WTC11 (cell line): ENCODE data around the gene RPS18. TPM values are rescaled to one million over a fixed set of nuclear protein-coding genes. Genes with fewer than 3 reads are reported as not detected.

ENCODE experiments used
- ATAC-seq: fragments of 200-7000 bp; cut with Tn5 transposase; 2 replicates; pipeline ENCODE4 v1.10.0; 2021; ENCODE audit warnings: mild to moderate bottlenecking, moderate library complexity
- CTCF ChIA-PET: fragments of 300-600 bp; sonication (Branson Sonifier 250); formaldehyde crosslinking; loops from one replicate; lab custom pipeline; 2021; ENCODE audit warnings: antibody characterized with exemption; lab: Charles Lee
- POLR2A ChIA-PET: fragments of 350-600 bp; sonication (Branson Sonifier 250); formaldehyde crosslinking; loops from one replicate; lab custom pipeline; 2021; ENCODE audit warnings: antibody characterized with exemption; lab: Charles Lee
- DNase-seq: peaks from one replicate; pipeline ENCODE4 v3.0.0; 2021; ENCODE audit warnings: low spot score
- H3K27ac Mint-ChIP-seq: 2 replicates; pipeline ENCODE4 v1.8.0; 2021; ENCODE audit warnings: mixed read lengths
- H3K27me3 Mint-ChIP-seq: 2 replicates; pipeline ENCODE4 v1.8.0; 2021; ENCODE audit warnings: low read depth, mild to moderate bottlenecking, moderate library complexity, mixed read lengths
- H3K36me3 Mint-ChIP-seq: 2 replicates; pipeline ENCODE4 v1.8.0; 2021; ENCODE audit warnings: mixed read lengths
- H3K4me1 Mint-ChIP-seq: 2 replicates; pipeline ENCODE4 v1.8.0; 2022; ENCODE audit warnings: mixed read lengths
- H3K4me3 Mint-ChIP-seq: 2 replicates; pipeline ENCODE4 v1.8.0; 2021; ENCODE audit warnings: mild to moderate bottlenecking, moderate library complexity, mixed read lengths
- H3K9me3 Mint-ChIP-seq: 2 replicates; pipeline ENCODE4 v1.8.0; 2021; ENCODE audit warnings: mixed read lengths
- ATF2 ChIP-seq: sonication (generic); formaldehyde crosslinking; IDR thresholded peaks from 2 replicates; pipeline ENCODE4 v1.8.1; 2022; ENCODE audit warnings: low read depth, missing genetic modification reagents, borderline replicate concordance
- CTCF ChIP-seq: fragments of 200-600 bp; IDR thresholded peaks from 2 replicates; pipeline ENCODE4 v1.8.0; 2022; ENCODE audit warnings: antibody characterized with exemption
- E2F4 ChIP-seq: sonication (generic); formaldehyde crosslinking; IDR thresholded peaks from 2 replicates; pipeline ENCODE4 v1.8.1; 2022; ENCODE audit warnings: low read depth, mild to moderate bottlenecking, moderate library complexity, missing genetic modification reagents, borderline replicate concordance
- E2F5 ChIP-seq: sonication (generic); formaldehyde crosslinking; IDR thresholded peaks from 2 replicates; pipeline ENCODE4 v1.8.1; 2022; ENCODE audit warnings: mild to moderate bottlenecking, moderate library complexity, missing genetic modification reagents
- ELF4 ChIP-seq: sonication (generic); formaldehyde crosslinking; IDR thresholded peaks from 2 replicates; pipeline ENCODE4 v1.8.1; 2022; ENCODE audit warnings: low read depth, mild to moderate bottlenecking, moderate library complexity, missing genetic modification reagents
- FOXP1 ChIP-seq: sonication (generic); formaldehyde crosslinking; IDR thresholded peaks from 2 replicates; pipeline ENCODE4 v1.8.0; 2022; ENCODE audit warnings: missing genetic modification reagents, mild to moderate bottlenecking, moderate library complexity, borderline replicate concordance
- GABPB1 ChIP-seq: sonication (generic); formaldehyde crosslinking; IDR thresholded peaks from 2 replicates; pipeline ENCODE4 v1.8.1; 2023; ENCODE audit warnings: mild to moderate bottlenecking, missing genetic modification reagents
- GRHL2 ChIP-seq: fragments of 250-450 bp; sonication (Bioruptor Pico); IDR thresholded peaks from 2 replicates; pipeline ENCODE4 v1.8.0; 2022; ENCODE audit warnings: mild to moderate bottlenecking, moderate library complexity; ENCODE audit not compliant: insufficient replicate concordance, severe bottlenecking
- HMGA2 ChIP-seq: fragments of 250-450 bp; sonication (Bioruptor Pico); IDR thresholded peaks from 2 replicates; pipeline ENCODE4 v1.4.0; 2021; ENCODE audit warnings: mild to moderate bottlenecking, moderate library complexity
- HMGXB4 ChIP-seq: sonication (generic); formaldehyde crosslinking; IDR thresholded peaks from 2 replicates; pipeline ENCODE4 v1.8.1; 2023; ENCODE audit warnings: mild to moderate bottlenecking, moderate library complexity, missing genetic modification reagents
- NFATC4 ChIP-seq: fragments of 250-450 bp; sonication (Bioruptor Pico); IDR thresholded peaks from 2 replicates; pipeline ENCODE4 v1.9.0; 2021; ENCODE audit warnings: mild to moderate bottlenecking
- NFYB ChIP-seq: sonication (generic); formaldehyde crosslinking; conservative IDR thresholded peaks from 2 replicates; pipeline ENCODE4 v1.8.0; 2022; ENCODE audit warnings: low read depth, missing genetic modification reagents
- PRDM15 ChIP-seq: sonication (generic); formaldehyde crosslinking; IDR thresholded peaks from 2 replicates; pipeline ENCODE4 v1.8.0; 2022; ENCODE audit warnings: missing genetic modification reagents
- SOX15 ChIP-seq: fragments of 250-450 bp; sonication (Bioruptor Pico); IDR thresholded peaks from 2 replicates; pipeline ENCODE4 v1.9.0; 2021; ENCODE audit warnings: mild to moderate bottlenecking
- USF2 ChIP-seq: sonication (generic); formaldehyde crosslinking; IDR thresholded peaks from 2 replicates; pipeline ENCODE4 v1.8.1; 2023; ENCODE audit warnings: mild to moderate bottlenecking, missing genetic modification reagents, moderate library complexity
- ZMAT4 ChIP-seq: fragments of 250-450 bp; sonication (Bioruptor Pico); IDR thresholded peaks from 2 replicates; pipeline ENCODE4 v1.9.0; 2021; ENCODE audit warnings: mild to moderate bottlenecking
- ZNF219 ChIP-seq: sonication (generic); formaldehyde crosslinking; IDR thresholded peaks from 2 replicates; pipeline ENCODE4 v1.8.0; 2023; ENCODE audit warnings: missing genetic modification reagents, mild to moderate bottlenecking, borderline replicate concordance
- ZNF232 ChIP-seq: sonication (generic); formaldehyde crosslinking; IDR thresholded peaks from 2 replicates; pipeline ENCODE4 v1.8.0; 2022; ENCODE audit warnings: mild to moderate bottlenecking, missing genetic modification reagents
- total RNA-seq: library from RNA; stranded (reverse); gene quantifications from 3 replicates; pipeline ENCODE4 v1.2.3, GENCODE V29; 2021

Gene RPS18
- total RNA-seq, 1 experiment from 2014 or later = 2,857 TPM

- DNase-seq = no peak
- Mint-ChIP-seq H3K9me3 (no peaks in the 10 kb centered on the region), H3K4me1 (peaks cover 18% of the 10 kb centered on the region), H3K4me3 (peak overlapping the region; percentile 86), H3K36me3 (peaks cover 15% of the 10 kb centered on the region), H3K27me3 (peaks cover 31% of the 10 kb centered on the region), H3K27ac (peak overlapping the region; percentile 7; the same call in 1 of the 2 replicates)
- TF ChIP-seq FOXP1 (CRISPR knock-in tag) (no peak), E2F5 (CRISPR knock-in tag) (no peak), ZMAT4 (CRISPR knock-in tag) (no peak), HMGA2 (no peak), USF2 (CRISPR knock-in tag) (no peak), GABPB1 (CRISPR knock-in tag) (peak; percentile 26; the same call in 1 of the 2 replicates), CTCF (no peak; the same call in 1 of the 2 replicates), ATF2 (CRISPR knock-in tag) (no peak)
- ATAC-seq = no peak
- ChIA-PET CTCF (interaction anchor here (0.5 to 5.2 kb wide), 44 partner anchors 9 to 294 kb away, joined by 3 to 83 read pairs (median 8); partner anchors contain the start of genes B3GALT4, COL11A2, HSD17B8 and RING1), POLR2A (interaction anchor here (1.2 to 2.0 kb wide), 4 partner anchors 28 to 105 kb away, joined by 3 to 11 read pairs (median 4); partner anchors contain the start of genes B3GALT4, RXRB and SLC39A7)
These were observed 23.3 kb upstream of the RPS18 start for GRCh38 chr6:33248643-33248931.

GRCh38 chr6:33248932-33249731, 22.7 kb upstream of the RPS18 start:
- Mint-ChIP-seq H3K27me3 (peaks cover 26% of the 10 kb centered on the region), H3K9me3 (no peaks in the 10 kb centered on the region), H3K4me1 (peaks cover 18% of the 10 kb centered on the region), H3K27ac (peak overlapping the region; percentile 87), H3K36me3 (peaks cover 15% of the 10 kb centered on the region), H3K4me3 (peak overlapping the region; percentile 86)
- DNase-seq (peak; percentile 97), ATAC-seq (peak; percentile 95)
- ChIA-PET CTCF (interaction anchor here (1.0 to 5.2 kb wide), 40 partner anchors 10 to 294 kb away, joined by 3 to 83 read pairs (median 7); partner anchors contain the start of genes B3GALT4, COL11A2, HSD17B8 and PFDN6), POLR2A (interaction anchor here (0.5 to 2.0 kb wide), 9 partner anchors 22 to 278 kb away, joined by 3 to 11 read pairs (median 4); partner anchors contain the start of genes B3GALT4, RPS18, RXRB and SLC39A7)
- TF ChIP-seq ZNF219 (no peak), HMGXB4 (CRISPR knock-in tag) (peak; percentile 22; the same call in 1 of the 2 replicates), ELF4 (CRISPR knock-in tag) (no peak), SOX15 (no peak), NFYB (CRISPR knock-in tag) (peak; percentile 77), ZNF232 (CRISPR knock-in tag) (0 out of 2 replicates have a peak, but pooled peaks have one; percentile 39), E2F4 (CRISPR knock-in tag) (no peak), PRDM15 (CRISPR knock-in tag) (no peak), NFATC4 (CRISPR knock-in tag) (no peak), GRHL2 (no peak)
